Kidney (tissue), 14 donors: Measurements from ENCODE around the gene BIRC6. TPM values are rescaled to one million over a fixed set of nuclear protein-coding genes. Genes with fewer than 3 reads are reported as not detected.
"Not testable (repeated sequence)": the region's sequence is repeated elsewhere in the genome, so short reads cannot be mapped to it uniquely, and the experiment has no call there.

Experiments
- DNase-seq, 5 donors: peaks; one replicate each; pipeline ENCODE4 v3.0.0-alpha.2; 2013 to 2020
- FAIRE-seq: peaks from 2 replicates; lab custom pipeline; 2012; peaks lifted over from hg19 to GRCh38; lab: Jason Lieb, UNC
- H3K27ac ChIP-seq, 2 donors: one replicate each; pipeline ENCODE4 v1.7.0; 2013; ENCODE audit warnings: low read depth in 2 of 2, low read length in 2 of 2, inconsistent platforms in 1 of 2
- H3K27me3 ChIP-seq: one replicate; pipeline ENCODE4 v1.7.1; 2013; ENCODE audit warnings: low read length, inconsistent platforms; ENCODE audit not compliant: control insufficient read depth, insufficient read depth
- H3K36me3 ChIP-seq, 3 donors: one replicate each; pipeline versions ENCODE4 v1.7.0 to v1.7.1; 2013; ENCODE audit warnings: low read length in 3 of 3, control low read depth in 1 of 3, inconsistent platforms in 1 of 3; ENCODE audit not compliant: insufficient read depth in 3 of 3, control insufficient read depth in 2 of 3
- H3K4me1 ChIP-seq, 3 donors: one replicate each; pipeline versions ENCODE4 v1.7.0 to v1.7.1; 2013; ENCODE audit warnings: low read length in 3 of 3, inconsistent platforms in 1 of 3, low read depth in 1 of 3; ENCODE audit not compliant: control insufficient read depth in 2 of 3, insufficient read depth in 2 of 3
- H3K4me3 ChIP-seq, 3 donors: one replicate each; pipeline versions ENCODE4 v1.7.0 to v1.8.1; 2013; ENCODE audit warnings: low read length in 3 of 3, control low read depth in 1 of 3, inconsistent platforms in 1 of 3
- H3K9ac ChIP-seq, 3 donors: one replicate each; pipeline versions ENCODE4 v1.7.0 to v1.7.1; 2013; ENCODE audit warnings: low read length in 3 of 3, control low read depth in 1 of 3, inconsistent platforms in 1 of 3
- H3K9me3 ChIP-seq, 3 donors: one replicate each; pipeline versions ENCODE4 v1.7.0 to v1.7.1; 2013; ENCODE audit warnings: low read length in 3 of 3, control low read depth in 1 of 3, inconsistent platforms in 1 of 3; ENCODE audit not compliant: control insufficient read depth in 2 of 3, insufficient read depth in 1 of 3
- CTCF ChIP-seq: IDR thresholded peaks from 3 replicates; pipeline ENCODE4 v1.5.1; 2012; ENCODE audit warnings: mild to moderate bottlenecking, moderate library complexity, borderline replicate concordance; ENCODE audit not compliant: insufficient read depth; ENCODE audit errors: extremely low read depth
- intact Hi-C: fragments of 100-400 bp; cut with DNase I; formaldehyde crosslinking; loops from one replicate; pipeline ENCODE4 v1.11.1; 2022
- polyA plus RNA-seq: library from polyadenylated mRNA; stranded (reverse); fragments of 350-450 nt; fragmentation: Illumina TruSeq; extraction: RNeasy Lipid Tissue Mini Kit (QIAGEN cat#74804); gene quantifications from one replicate; pipeline ENCODE4 v1.2.3, GENCODE V29; 2014; ENCODE audit warnings: low read depth, low replicate concordance; ENCODE audit not compliant: insufficient read depth
- total RNA-seq: library from RNA; stranded (reverse); fragmentation: NEBNext Ultra II Directional; extraction: Animal tissue kit (Norgen Biotek cat#: 25700); gene quantifications from one replicate; pipeline ENCODE4 v1.2.1, GENCODE V29; 2021
- donor health status: control.
- donor health status: control.
- donor health status: control.
- donor health status: control.
- donor health status: control.
- donor health status: DM: yes; HTN: yes; CAD: no.
- donor health status: Normal renal cell carcinoma (clear cell type).

BIRC6 gene
- total and polyA plus RNA-seq, 2 donors from 2014 or later = 12.8 to 113 TPM

GRCh38 chr2:32314886-32315285, 41.9 kb upstream of the BIRC6 start:
- no peak for FAIRE-seq
- intact Hi-C loops = no loop called here
- no peak for DNase-seq
- no peaks in the 10 kb centered on the region for H3K9me3 ChIP-seq
- TF ChIP-seq CTCF = no peak
- H3K9ac ChIP-seq = no peak overlapping the region
- H3K4me1 ChIP-seq = no peaks in the 10 kb centered on the region
- no peaks in the 10 kb centered on the region for H3K27me3 ChIP-seq
- no peaks in the 10 kb centered on the region for H3K36me3 ChIP-seq
- H3K4me3 ChIP-seq = no peak overlapping the region
- no peak overlapping the region for H3K27ac ChIP-seq

GRCh38 chr2:32328679-32329078, 28.1 kb upstream of the BIRC6 start:
- intact Hi-C loops, FAIRE-seq: not testable (repeated sequence)

GRCh38 chr2:32329180-32329980, 27.4 kb upstream of the BIRC6 start:
- intact Hi-C loops, FAIRE-seq, H3K9ac ChIP-seq, DNase-seq, H3K9me3 ChIP-seq, H3K4me3 ChIP-seq, H3K27ac ChIP-seq, H3K4me1 ChIP-seq, H3K27me3 ChIP-seq, H3K36me3 ChIP-seq: not testable (repeated sequence)

More at GRCh38 chr2:32328679-32329078, 28.1 kb upstream of the BIRC6 start:
- H3K4me3 ChIP-seq, H3K9me3 ChIP-seq, H3K4me1 ChIP-seq, H3K36me3 ChIP-seq, H3K27ac ChIP-seq, H3K27me3 ChIP-seq, DNase-seq, H3K9ac ChIP-seq: not testable (repeated sequence)

- intact Hi-C loops = no loop called here
- no peaks in the 10 kb centered on the region for H3K9me3 ChIP-seq
- TF ChIP-seq CTCF = no peak
- no peak overlapping the region for H3K27ac ChIP-seq
- no peak overlapping the region for H3K9ac ChIP-seq
- H3K4me3 ChIP-seq = no peak overlapping the region
- H3K36me3 ChIP-seq = no peaks in the 10 kb centered on the region
- no peaks in the 10 kb centered on the region for H3K27me3 ChIP-seq
- H3K4me1 ChIP-seq = no peaks in the 10 kb centered on the region
- no peak for DNase-seq
- FAIRE-seq = no peak
Measured at GRCh38 chr2:32330136-32330535, 26.7 kb upstream of the BIRC6 start.
